ENCODE measurements around the gene NBEAL2.

Gene NBEAL2

GRCh38 chr3:47057212-47057671 is 77.8 kb downstream of the NBEAL2 start:
- H3K9me3 ChIP-seq (ENCODE audit: low read length): no peaks in the 10 kb centered on the region
- no peaks in the 10 kb centered on the region for H3K4me1 ChIP-seq (ENCODE audit: insufficient read depth, low read length, severe bottlenecking)

More at GRCh38 chr3:47057212-47057671, 77.8 kb downstream of the NBEAL2 start:
- Histone ChIP-seq H3K27ac (ENCODE audit: low read depth, low read length, poor library complexity, severe bottlenecking) (no peak overlapping the region), H3K27me3 (ENCODE audit: insufficient read depth, low read length) (no peaks in the 10 kb centered on the region), H3K36me3 (ENCODE audit: insufficient read depth, low read length) (peaks cover 72% of the 10 kb centered on the region), H3K9ac (ENCODE audit: low read length) (no peak overlapping the region), H3K79me2 (ENCODE audit: insufficient read depth, low read length) (peaks cover 6% of the 10 kb centered on the region; the same call in 1 of the 2 replicates), H3K4me2 (ENCODE audit: low read length) (no peak overlapping the region), H2AFZ (ENCODE audit: low read length) (no peak overlapping the region), H3K9me2 (ENCODE audit: low read depth, low read length) (no peaks in the 10 kb centered on the region), H4K20me1 (ENCODE audit: insufficient read depth, low read length) (peaks cover 2% of the 10 kb centered on the region; the same call in 1 of the 2 replicates), H3F3A (ENCODE audit: insufficient read depth, low read length) (no peaks in the 10 kb centered on the region), H3K4me3 (ENCODE audit: low read depth, low read length, poor library complexity, severe bottlenecking) (no peak overlapping the region)
- TF ChIP-seq CTCF (IDR thresholded peaks at IDR 0.05; ENCODE audit: low read length): no peak
- TF ChIP-seq EZH2 (IDR thresholded peaks at IDR 0.05; ENCODE audit: borderline replicate concordance, low read length): no peak
